VCaP (cell line): ENCODE data around the gene PPP1R1C.

Source experiments
- H3K27ac ChIP-seq: fragments of 450-650 bp; 2 replicates; pipeline ENCODE4 v1.5.1; 2017
- CTCF ChIP-seq: fragments of 450-650 bp; conservative IDR thresholded peaks from 2 replicates; pipeline ENCODE4 v1.5.1; 2017; ENCODE audit warnings: mild to moderate bottlenecking, moderate library complexity

The PPP1R1C gene

GRCh38 chr2:182088681-182089320 lies 103.1 kb downstream of the PPP1R1C start:
- no peak for TF ChIP-seq CTCF
- H3K27ac ChIP-seq = no peak overlapping the region

GRCh38 chr2:182090486-182090885 lies 104.8 kb downstream of the PPP1R1C start:
- H3K27ac ChIP-seq = no peak overlapping the region
- TF ChIP-seq CTCF = no peak

DNA sequence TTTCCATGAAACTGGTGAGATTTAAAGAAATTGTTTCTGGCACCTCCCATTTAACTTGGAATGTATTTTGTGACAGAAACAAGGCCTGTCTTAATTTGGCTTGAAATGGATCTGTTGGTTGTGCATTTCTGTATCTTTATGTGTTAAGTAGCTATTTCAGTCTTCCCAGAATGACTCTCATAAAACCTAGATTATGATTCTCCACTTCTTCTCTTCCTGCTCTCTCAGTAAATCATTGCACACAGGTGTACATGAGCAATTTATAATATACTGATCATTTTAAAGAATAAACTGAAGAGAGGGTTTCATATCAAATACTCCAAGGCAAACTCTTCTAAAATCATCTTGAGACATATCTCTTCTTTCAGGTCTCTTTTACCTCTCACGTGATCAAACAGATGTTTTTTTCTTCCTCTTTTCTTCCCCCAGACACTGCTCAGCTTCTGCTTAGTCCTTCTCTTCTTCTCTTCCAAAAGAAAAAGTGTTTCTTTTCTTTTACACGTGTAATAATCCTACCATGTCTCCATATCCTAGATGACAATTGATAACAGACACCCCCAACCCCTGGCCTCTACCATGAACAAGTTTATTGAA lies 112.0 kb downstream of the PPP1R1C start:
- TF ChIP-seq CTCF = no peak
- no peak overlapping the region for H3K27ac ChIP-seq

- no peak overlapping the region for H3K27ac ChIP-seq
- TF ChIP-seq CTCF = no peak
Measured at GRCh38 chr2:182098648-182099047, 113.0 kb downstream of the PPP1R1C start.

- peak; percentile 14 for TF ChIP-seq CTCF
- no peak overlapping the region for H3K27ac ChIP-seq
Measured at GRCh38 chr2:182101263-182101662, 115.6 kb downstream of the PPP1R1C start.

DNA sequence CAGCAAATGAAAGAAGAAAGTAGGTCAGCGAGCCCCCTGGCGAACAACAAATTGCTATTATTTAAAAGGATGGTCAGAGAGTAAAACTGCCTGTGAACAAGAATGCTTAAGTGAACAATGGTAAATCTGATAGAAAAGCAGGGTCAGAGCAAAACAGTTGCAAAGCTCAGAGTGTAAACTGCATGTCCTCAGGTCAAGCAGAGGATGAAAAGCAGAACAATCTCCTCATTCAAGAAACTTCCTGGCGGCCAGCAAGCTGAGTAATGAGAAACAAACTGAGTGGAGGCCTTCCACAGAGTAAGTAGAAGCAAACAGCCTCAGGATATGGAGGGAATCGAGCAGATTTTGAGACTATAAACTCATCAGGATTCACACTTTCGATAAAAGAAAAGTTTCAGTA lies 117.9 kb downstream of the PPP1R1C start:
- TF ChIP-seq CTCF = no peak
- H3K27ac ChIP-seq = no peak overlapping the region

- TF ChIP-seq CTCF = no peak
- H3K27ac ChIP-seq = no peak overlapping the region
Measured at GRCh38 chr2:182110347-182110746, 124.7 kb downstream of the PPP1R1C start.
